HG03521 (cell line): ENCODE results near the gene HOXA4.

ENCODE experiments used
- ATAC-seq: cut with Tn5 transposase; IDR thresholded peaks from one replicate; pipeline ENCODE4 v1.9.1; 2021; ENCODE audit warnings: mild to moderate bottlenecking, moderate library complexity; ENCODE audit not compliant: unreplicated experiment

HOXA4 gene

GRCh38 chr7:27158436-27159265 lies 28.1 kb upstream of the HOXA4 start:
- ATAC-seq: no peak

GRCh38 chr7:27157702-27158431 lies 27.3 kb upstream of the HOXA4 start:
- no peak for ATAC-seq

GRCh38 chr7:27156916-27157701 lies 26.6 kb upstream of the HOXA4 start:
- ATAC-seq: no peak

GRCh38 chr7:27156508-27156898 lies 25.9 kb upstream of the HOXA4 start, which contains the start of gene HOXA7:
TSS of gene HOXA7 (minus strand) at chr7:27156675. CDS start at chr7:27156545, 130 bp downstream.
- ATAC-seq: no peak

GRCh38 chr7:27155816-27156507 lies 25.4 kb upstream of the HOXA4 start:
- ATAC-seq: no peak

GRCh38 chr7:27154901-27155815 lies 24.6 kb upstream of the HOXA4 start:
- ATAC-seq: no peak

GRCh38 chr7:27154369-27154768 lies 23.8 kb upstream of the HOXA4 start:
- no peak for ATAC-seq

GRCh38 chr7:27153526-27153925 lies 23.0 kb upstream of the HOXA4 start:
- ATAC-seq: no peak

GRCh38 chr7:27152816-27153442 lies 22.4 kb upstream of the HOXA4 start:
- ATAC-seq: no peak

- no peak for ATAC-seq
Measured at GRCh38 chr7:27151931-27152815, 21.6 kb upstream of the HOXA4 start, which contains the start of gene HOXA3. TSS of gene HOXA3 (minus strand) at chr7:27152583. CDS start at chr7:27110640, 41,943 bp downstream.

- no peak for ATAC-seq
Measured at GRCh38 chr7:27151341-27151930, 20.9 kb upstream of the HOXA4 start.

- ATAC-seq: peak; percentile 73
Measured at GRCh38 chr7:27150568-27151340, 20.2 kb upstream of the HOXA4 start.

GRCh38 chr7:27149842-27150567 lies 19.4 kb upstream of the HOXA4 start:
- no peak for ATAC-seq

- ATAC-seq: no peak
Measured at GRCh38 chr7:27148756-27149641, 18.4 kb upstream of the HOXA4 start.

- no peak for ATAC-seq
Measured at GRCh38 chr7:27148031-27148755, 17.6 kb upstream of the HOXA4 start.
